Common myeloid progenitor, CD34-positive (primary cell): ENCODE results near the gene CXCL14.
A peak's percentile ranks its signal among the peaks of the same experiment; 100 is the strongest.
"Not testable (repeated sequence)": the region's sequence is repeated elsewhere in the genome, so short reads cannot be mapped to it uniquely, and the experiment has no call there.

Experiments
- CTCF ChIA-PET: fragments of 350-600 bp; sonication (Branson Sonifier 250); formaldehyde crosslinking; loops from one replicate; lab custom pipeline; 2021; ENCODE audit warnings: antibody characterized with exemption; lab: Charles Lee
- POLR2A ChIA-PET: fragments of 350-600 bp; sonication (Branson Sonifier 250); formaldehyde crosslinking; loops from one replicate; lab custom pipeline; 2021; ENCODE audit warnings: antibody characterized with exemption; lab: Charles Lee
- DNase-seq, 3 donors: peaks; one replicate each; pipeline versions ENCODE4 v3.0.0 to v3.0.0-alpha.2; 2013
- H3K27ac ChIP-seq, 2 experiments: 1 replicate in 1 of 2; 2 replicates in 1 of 2; pipeline ENCODE4 v1.7.0; 2013; ENCODE audit warnings: inconsistent platforms in 2 of 2, low read length in 2 of 2, mild to moderate bottlenecking in 2 of 2, low read depth in 1 of 2, moderate library complexity in 1 of 2; ENCODE audit not compliant: severe bottlenecking in 2 of 2, insufficient read depth in 1 of 2, poor library complexity in 1 of 2
- H3K27me3 ChIP-seq, 5 experiments: replicated peaks in 2 of 5; 1 replicate in 3 of 5; 2 replicates in 2 of 5; pipeline versions ENCODE4 v1.6.1 to v1.7.0; 2013; ENCODE audit warnings: low read length in 4 of 5, mild to moderate bottlenecking in 2 of 5, moderate library complexity in 2 of 5, inconsistent platforms in 1 of 5; ENCODE audit not compliant: insufficient read depth in 5 of 5, control insufficient read depth in 4 of 5
- H3K36me3 ChIP-seq, 4 experiments: 1 replicate in 2 of 4; 2 replicates in 2 of 4; pipeline versions ENCODE4 v1.6.1 to v1.7.0; 2013; ENCODE audit warnings: low read length in 3 of 4, control low read depth in 1 of 4, mild to moderate bottlenecking in 1 of 4; ENCODE audit not compliant: control insufficient read depth in 4 of 4, insufficient read depth in 4 of 4
- H3K4me1 ChIP-seq, 4 experiments: 1 replicate in 3 of 4; 2 replicates in 1 of 4; pipeline versions ENCODE4 v1.6.1 to v1.7.1; 2013; ENCODE audit warnings: low read length in 3 of 4, mild to moderate bottlenecking in 3 of 4, control low read depth in 1 of 4, inconsistent platforms in 1 of 4, moderate library complexity in 1 of 4; ENCODE audit not compliant: control insufficient read depth in 4 of 4, insufficient read depth in 4 of 4; ENCODE audit errors: control extremely low read depth in 1 of 4
- H3K4me3 ChIP-seq, 7 experiments: 1 replicate in 4 of 7; 2 replicates in 3 of 7; pipeline versions ENCODE4 v1.5.1 to v1.7.0; 2013; ENCODE audit warnings: mild to moderate bottlenecking in 7 of 7, low read length in 6 of 7, moderate library complexity in 6 of 7, inconsistent platforms in 2 of 7, low read depth in 2 of 7, control low read depth in 1 of 7; ENCODE audit not compliant: insufficient read depth in 4 of 7, control insufficient read depth in 1 of 7; ENCODE audit errors: extremely low read depth in 1 of 7
- H3K9me3 ChIP-seq, 5 experiments: 1 replicate in 4 of 5; 2 replicates in 1 of 5; pipeline versions ENCODE4 v1.6.1 to v1.7.1; 2013; ENCODE audit warnings: low read length in 4 of 5, mild to moderate bottlenecking in 2 of 5, inconsistent platforms in 1 of 5, low read depth in 1 of 5, moderate library complexity in 1 of 5; ENCODE audit not compliant: control insufficient read depth in 4 of 5, insufficient read depth in 2 of 5; ENCODE audit errors: control extremely low read depth in 1 of 5
- WGBS: methylation state at CpG from one replicate; pipeline ENCODE4 v1.1.5; 2013; ENCODE audit not compliant: insufficient coverage; 5-methylcytosine and 5-hydroxymethylcytosine counted together

Gene CXCL14

GRCh38 chr5:135535820-135536801, 42.7 kb downstream of the CXCL14 start, which contains the start of gene NEUROG1:
Gene NEUROG1, minus strand, starts transcription at chr5:135535964. Its CDS starts 274 bp downstream, at chr5:135535690.
- Histone ChIP-seq H3K4me3 (peak within 1 kb of the TSS in 4 of 7 experiments; percentile 17 to 53 (median 29)), H3K27me3 (peaks cover 16 to 100% (median 67%) of the 10 kb centered on the region in 5 experiments)

GRCh38 chr5:135535420-135535819, 43.4 kb downstream of the CXCL14 start:
- POLR2A ChIA-PET = no interaction called here
- peaks cover 18 to 100% (median 64%) of the 10 kb centered on the region in 5 experiments for H3K27me3 ChIP-seq
- peaks cover 0 to 17% (median 12%) of the 10 kb centered on the region in 4 experiments for H3K4me1 ChIP-seq
- H3K4me3 ChIP-seq = peak overlapping the region in 3 of 7 experiments; percentile 28 to 39 (median 30)
- H3K9me3 ChIP-seq = peaks cover 0 to 10% (median 5%) of the 10 kb centered on the region in 5 experiments
- 4% methylated on average over 37 of the region's 44 CpGs for WGBS
- H3K27ac ChIP-seq = no peak overlapping the region
- CTCF ChIA-PET = interaction anchor here (0.8 to 7.0 kb wide), 3 partner anchors 16 to 63 kb away, joined by 3 to 46 read pairs (median 4); no protein-coding TSS in a partner anchor
- peaks cover 0 to 2% (median 0%) of the 10 kb centered on the region in 4 experiments for H3K36me3 ChIP-seq
- DNase-seq = no peak

More at GRCh38 chr5:135535820-135536801, 42.7 kb downstream of the CXCL14 start, which contains the start of gene NEUROG1:
- ChIA-PET POLR2A (no interaction called here), CTCF (interaction anchor here (1.4 to 7.0 kb wide), 3 partner anchors 15 to 70 kb away, joined by 4 to 46 read pairs (median 10); no protein-coding TSS in a partner anchor)
- H3K36me3 ChIP-seq = peaks cover 0 to 2% (median 0%) of the 10 kb centered on the region in 4 experiments
- H3K27ac ChIP-seq = no peak within 1 kb of the TSS
- DNase-seq = peak in 1 of 3 donors; percentile 30
- H3K9me3 ChIP-seq = peaks cover 0 to 7% (median 5%) of the 10 kb centered on the region in 5 experiments
- WGBS = 3% methylated on average over 55 of the region's 74 CpGs
- peaks cover 0 to 17% (median 12%) of the 10 kb centered on the region in 4 experiments for H3K4me1 ChIP-seq

- Histone ChIP-seq H3K36me3 (peaks cover 0 to 2% (median 0%) of the 10 kb centered on the region in 4 experiments), H3K27me3 (peaks cover 18 to 100% (median 62%) of the 10 kb centered on the region in 5 experiments), H3K27ac (no peak overlapping the region), H3K4me1 (peaks cover 0 to 17% (median 12%) of the 10 kb centered on the region in 4 experiments), H3K4me3 (peak overlapping the region in 4 of 7 experiments; percentile 11 to 39 (median 22)), H3K9me3 (peaks cover 0 to 15% (median 5%) of the 10 kb centered on the region in 5 experiments)
- 3% methylated on average over 57 of the region's 61 CpGs for WGBS
- DNase-seq = peak in 1 of 3 donors; percentile 48
- POLR2A ChIA-PET = no interaction called here
- CTCF ChIA-PET = interaction anchor here (0.8 to 7.0 kb wide), 4 partner anchors 16 to 63 kb away, joined by 3 to 46 read pairs (median 6); no protein-coding TSS in a partner anchor
Observed at GRCh38 chr5:135534609-135535419, 44.0 kb downstream of the CXCL14 start.

- Histone ChIP-seq H3K4me3 (no peak overlapping the region), H3K4me1 (peaks cover 0 to 17% (median 12%) of the 10 kb centered on the region in 4 experiments), H3K9me3 (peaks cover 0 to 23% (median 9%) of the 10 kb centered on the region in 5 experiments), H3K27ac (no peak overlapping the region), H3K36me3 (peaks cover 0 to 3% (median 0%) of the 10 kb centered on the region in 4 experiments), H3K27me3 (peaks cover 12 to 100% (median 60%) of the 10 kb centered on the region in 5 experiments)
- 20% methylated on average over 1 of the region's 3 CpGs for WGBS
- ChIA-PET POLR2A (no interaction called here), CTCF (interaction anchor here (1.0 to 7.0 kb wide), 6 partner anchors 16 to 69 kb away, joined by 3 to 46 read pairs (median 6); no protein-coding TSS in a partner anchor)
- DNase-seq = no peak
Observed at GRCh38 chr5:135533794-135534193, 45.0 kb downstream of the CXCL14 start.

- CTCF ChIA-PET = interaction anchor here (0.8 to 7.0 kb wide), 8 partner anchors 16 to 68 kb away, joined by 3 to 46 read pairs (median 6); no protein-coding TSS in a partner anchor
- peaks cover 12 to 100% (median 60%) of the 10 kb centered on the region in 5 experiments for H3K27me3 ChIP-seq
- H3K4me3 ChIP-seq = no peak overlapping the region
- peaks cover 0 to 23% (median 9%) of the 10 kb centered on the region in 5 experiments for H3K9me3 ChIP-seq
- H3K27ac ChIP-seq = no peak overlapping the region
- H3K4me1 ChIP-seq = peaks cover 0 to 17% (median 12%) of the 10 kb centered on the region in 4 experiments
- DNase-seq = no peak
- peaks cover 0 to 3% (median 0%) of the 10 kb centered on the region in 4 experiments for H3K36me3 ChIP-seq
- POLR2A ChIA-PET = no interaction called here
- no CpG with 5 or more reads among the region's 3 CpGs for WGBS
Observed at GRCh38 chr5:135533334-135533733, 45.5 kb downstream of the CXCL14 start.

- Histone ChIP-seq H3K27me3 (peaks cover 21 to 82% (median 38%) of the 10 kb centered on the region in 5 experiments), H3K9me3 (peaks cover 0 to 17% (median 5%) of the 10 kb centered on the region in 5 experiments)
- CTCF ChIA-PET = interaction anchor here (1.3 to 4.3 kb wide), 2 partner anchors 22 to 36 kb away, joined by 4 to 21 read pairs; no protein-coding TSS in a partner anchor
- H3K4me1 ChIP-seq, H3K27ac ChIP-seq, POLR2A ChIA-PET, H3K4me3 ChIP-seq, DNase-seq, H3K36me3 ChIP-seq: not testable (repeated sequence)
- WGBS = 98% methylated on average over 5 of the region's 5 CpGs
Observed at GRCh38 chr5:135529576-135529975, 49.2 kb downstream of the CXCL14 start.
